Endothelial cell of umbilical vein (primary cell): Measurements from ENCODE around the gene TEAD2. TPM values are rescaled to one million over a fixed set of nuclear protein-coding genes. Genes with fewer than 3 reads are reported as not detected.

Experiments used
- BruUV-seq: library from RNA; stranded (reverse); fragments of 400-500 nt; replicated peaks from 2 replicates; lab custom pipeline; 2021; lab: Mats Ljungman, UMichigan
- CTCF ChIA-PET: fragments of 300-600, 350-600 bp; sonication (Branson Sonifier 250); formaldehyde crosslinking; loops from one replicate; lab custom pipeline; 2021; ENCODE audit warnings: antibody characterized with exemption, inconsistent platforms; lab: Charles Lee
- POLR2A ChIA-PET: fragments of 300-600, 350-600 bp; sonication (Branson Sonifier 250); formaldehyde crosslinking; loops from one replicate; lab custom pipeline; 2021; ENCODE audit warnings: antibody characterized with exemption, inconsistent platforms; lab: Charles Lee
- DNase-seq: peaks from one replicate; pipeline ENCODE4 v3.0.0-alpha.2; 2011; ENCODE audit warnings: low read depth, low spot score
- FAIRE-seq: peaks from 2 replicates; lab custom pipeline; 2011; peaks lifted over from hg19 to GRCh38; lab: Jason Lieb, UNC
- H2AFZ ChIP-seq: 2 replicates; pipeline ENCODE4 v1.6.0; 2012; ENCODE audit warnings: low read depth, low read length, control low read depth, inconsistent platforms
- H3K27ac ChIP-seq: 2 replicates; pipeline ENCODE4 v1.5.1; 2011; ENCODE audit warnings: low read depth, mild to moderate bottlenecking, control low read depth, low read length, moderate library complexity; ENCODE audit not compliant: insufficient read depth
- H3K27me3 ChIP-seq, 2 experiments: 2 replicates each; pipeline versions ENCODE4 v1.6.0 to v1.6.1; 2011; ENCODE audit warnings: low read length in 2 of 2, mixed read lengths in 1 of 2; ENCODE audit not compliant: control insufficient read depth in 2 of 2, insufficient read depth in 2 of 2
- H3K36me3 ChIP-seq, 2 experiments: 2 replicates in 1 of 2; 3 replicates in 1 of 2; pipeline ENCODE4 v1.5.1; 2011; ENCODE audit warnings: low read length in 2 of 2, mild to moderate bottlenecking in 1 of 2, moderate library complexity in 1 of 2; ENCODE audit not compliant: control insufficient read depth in 2 of 2, insufficient read depth in 2 of 2; ENCODE audit errors: extremely low read depth in 1 of 2
- H3K4me1 ChIP-seq: 3 replicates; pipeline ENCODE4 v1.5.1; 2011; ENCODE audit warnings: mild to moderate bottlenecking, low read length; ENCODE audit not compliant: control insufficient read depth, insufficient read depth; ENCODE audit errors: extremely low read depth
- H3K4me2 ChIP-seq: 2 replicates; pipeline ENCODE4 v1.6.1; 2011; ENCODE audit warnings: low read length, control low read depth, mixed read lengths; ENCODE audit not compliant: insufficient read depth
- H3K4me3 ChIP-seq, 3 experiments: fragments of 200-600 bp in 1 of 3; sonication (generic), shearing (Covaris generic) in 1 of 3; replicated peaks in 1 of 3; 2 replicates each; pipeline ENCODE4 v1.5.1; 2011 to 2016; ENCODE audit warnings: control low read depth in 3 of 3, low read length in 3 of 3, mild to moderate bottlenecking in 2 of 3, inconsistent platforms in 1 of 3, low read depth in 1 of 3, moderate library complexity in 1 of 3; ENCODE audit not compliant: insufficient read depth in 1 of 3
- H3K79me2 ChIP-seq: 2 replicates; pipeline ENCODE4 v1.6.0; 2012; ENCODE audit warnings: low read length, inconsistent platforms; ENCODE audit not compliant: control insufficient read depth, insufficient read depth
- H3K9ac ChIP-seq: replicated peaks from 2 replicates; pipeline ENCODE3; 2011; ENCODE audit warnings: low read length, control low read depth; ENCODE audit not compliant: insufficient read depth; ENCODE audit errors: extremely low read depth
- H3K9me1 ChIP-seq: replicated peaks from 3 replicates; pipeline ENCODE4 v1.6.0; 2011; ENCODE audit warnings: mild to moderate bottlenecking, low read length; ENCODE audit not compliant: control insufficient read depth, insufficient read depth; ENCODE audit errors: extremely low read depth
- H3K9me3 ChIP-seq: replicated peaks from 2 replicates; pipeline ENCODE4 v1.5.1; 2012; ENCODE audit warnings: low read length, inconsistent platforms; ENCODE audit not compliant: control insufficient read depth, insufficient read depth
- H4K20me1 ChIP-seq: replicated peaks from 2 replicates; pipeline ENCODE3; 2011; ENCODE audit warnings: mild to moderate bottlenecking, low read length; ENCODE audit not compliant: control insufficient read depth, insufficient read depth; ENCODE audit errors: extremely low read depth
- EZH2 ChIP-seq: IDR thresholded peaks from 2 replicates; pipeline ENCODE4 v1.6.1; 2012; ENCODE audit warnings: borderline replicate concordance, low read depth, mild to moderate bottlenecking, moderate library complexity, low read length, inconsistent platforms; ENCODE audit not compliant: severe bottlenecking
- FOS ChIP-seq: IDR thresholded peaks from 2 replicates; pipeline ENCODE4 v1.6.1; 2011; ENCODE audit warnings: mild to moderate bottlenecking, low read length, moderate library complexity, borderline replicate concordance; ENCODE audit not compliant: insufficient read depth
- GATA2 ChIP-seq: IDR thresholded peaks from 2 replicates; pipeline ENCODE4 v1.7.0; 2011; ENCODE audit warnings: low read depth, mild to moderate bottlenecking, moderate library complexity, mixed read lengths, low read length; ENCODE audit not compliant: insufficient read length, insufficient read depth
- JUN ChIP-seq: IDR thresholded peaks from 2 replicates; pipeline ENCODE4 v1.6.1; 2011; ENCODE audit warnings: borderline replicate concordance, low read depth; ENCODE audit not compliant: insufficient read length, insufficient read depth
- MYC ChIP-seq: IDR thresholded peaks from one replicate; pipeline ENCODE4 v1.6.1; 2011; ENCODE audit warnings: mild to moderate bottlenecking, low read depth, low read length
- POLR2A ChIP-seq: IDR thresholded peaks from 2 replicates; pipeline ENCODE4 v1.6.1; 2012; ENCODE audit warnings: low read depth, mild to moderate bottlenecking, control low read depth, low read length
- POLR2AphosphoS5 ChIP-seq: IDR thresholded peaks from 2 replicates; pipeline ENCODE4 v1.6.1; 2012; ENCODE audit warnings: low read depth, mild to moderate bottlenecking, control low read depth, low read length, moderate library complexity; ENCODE audit not compliant: insufficient read depth
- dilution Hi-C: fragments of 300-500 bp; cut with MboI; formaldehyde crosslinking; loops from one replicate; pipeline ENCODE4 v1.15.0; 2019; ENCODE audit warnings: low sequenced_read_pairs; ENCODE audit not compliant: extremely low pct_ligation_motif_present
- intact Hi-C: fragments of 100-400 bp; cut with micrococcal nuclease; formaldehyde crosslinking; loops from one replicate; pipeline ENCODE4 v1.10.0; 2022
- polyA plus RNA-seq, 4 experiments: library from polyadenylated mRNA; depleted of rRNA in 3 of 4; stranded (reverse) in 3 of 4; unstranded in 1 of 4; fragments of >200 nt; gene quantifications; 2 replicates each; pipeline versions ENCODE4 v1.2.1 to v1.2.3, GENCODE V29; 2011 to 2012; ENCODE audit warnings: missing spikeins in 1 of 4
- total RNA-seq: library from RNA; stranded (reverse); gene quantifications from 2 replicates; pipeline ENCODE4 v1.2.3, GENCODE V29; 2021
- TF ChIP-seq, protein P1 (sequence below), 2 donors: IDR thresholded peaks; 1 replicate in 1 of 2; 2 replicates in 1 of 2; pipeline ENCODE4 v1.5.1; 2011; ENCODE audit warnings: low read length in 2 of 2, mild to moderate bottlenecking in 2 of 2, moderate library complexity in 2 of 2, control low read depth in 1 of 2, inconsistent platforms in 1 of 2, low read depth in 1 of 2; ENCODE audit not compliant: insufficient read depth in 1 of 2; ENCODE audit errors: extremely low read depth in 1 of 2
- TF ChIP-seq, protein P2 (sequence below): IDR thresholded peaks from 2 replicates; pipeline ENCODE4 v1.6.1; 2011; ENCODE audit not compliant: insufficient read depth, insufficient read length

TEAD2 gene
- total and polyA plus RNA-seq, 2 donors (not counting 3 experiments of a cell fraction or from before 2014, with no cell fraction given), result 60.9 to 89.4 TPM

DNA sequence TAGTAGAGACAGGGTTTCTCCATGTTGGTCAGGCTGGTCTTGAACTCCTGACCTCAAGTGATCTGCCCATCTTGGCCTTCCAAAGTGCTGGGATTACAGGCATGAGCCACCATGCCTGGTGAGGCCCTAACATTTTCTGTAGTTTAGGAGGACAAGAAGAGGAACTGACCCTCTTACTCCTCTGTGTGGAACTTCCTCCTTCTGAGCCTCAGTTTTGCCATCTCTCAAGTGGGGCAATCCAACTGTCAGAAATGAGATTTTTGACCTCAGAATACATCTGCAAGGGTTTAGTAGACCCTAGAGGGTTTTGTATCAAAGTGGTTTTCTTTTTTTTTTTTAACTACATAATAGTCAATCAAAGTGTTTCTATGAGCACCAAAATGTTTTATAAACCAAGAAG is 3.9 kb upstream of the TEAD2 start:
- intact Hi-C loops, result no loop called here

More for the DNA sequence above, 3.9 kb upstream of the TEAD2 start:
- BruUV-seq, result no TSS peak
- FAIRE-seq, result no peak
- Histone ChIP-seq H4K20me1 (no peaks in the 10 kb centered on the region), H3K36me3 (no peaks in the 10 kb centered on the region), H3K27me3 (no peaks in the 10 kb centered on the region), H3K79me2 (peaks cover 12% of the 10 kb centered on the region), H2AFZ (no peak overlapping the region), H3K9me1 (no peaks in the 10 kb centered on the region), H3K4me1 (peaks cover 10% of the 10 kb centered on the region), H3K9ac (no peak overlapping the region), H3K4me3 (no peak overlapping the region), H3K27ac (no peak overlapping the region), H3K4me2 (no peak overlapping the region), H3K9me3 (peaks cover 2% of the 10 kb centered on the region)
- DNase-seq, result no peak
- POLR2A ChIA-PET, result no interaction called here
- dilution Hi-C loops, result no loop called here
- no peak for TF ChIP-seq POLR2AphosphoS5
- TF ChIP-seq EZH2, result no peak
- no peak for TF ChIP-seq JUN
- TF ChIP-seq FOS, result no peak
- no peak for TF ChIP-seq GATA2
- TF ChIP-seq POLR2A, result no peak
- TF ChIP-seq MYC, result no peak
- TF ChIP-seq, protein P1, sequence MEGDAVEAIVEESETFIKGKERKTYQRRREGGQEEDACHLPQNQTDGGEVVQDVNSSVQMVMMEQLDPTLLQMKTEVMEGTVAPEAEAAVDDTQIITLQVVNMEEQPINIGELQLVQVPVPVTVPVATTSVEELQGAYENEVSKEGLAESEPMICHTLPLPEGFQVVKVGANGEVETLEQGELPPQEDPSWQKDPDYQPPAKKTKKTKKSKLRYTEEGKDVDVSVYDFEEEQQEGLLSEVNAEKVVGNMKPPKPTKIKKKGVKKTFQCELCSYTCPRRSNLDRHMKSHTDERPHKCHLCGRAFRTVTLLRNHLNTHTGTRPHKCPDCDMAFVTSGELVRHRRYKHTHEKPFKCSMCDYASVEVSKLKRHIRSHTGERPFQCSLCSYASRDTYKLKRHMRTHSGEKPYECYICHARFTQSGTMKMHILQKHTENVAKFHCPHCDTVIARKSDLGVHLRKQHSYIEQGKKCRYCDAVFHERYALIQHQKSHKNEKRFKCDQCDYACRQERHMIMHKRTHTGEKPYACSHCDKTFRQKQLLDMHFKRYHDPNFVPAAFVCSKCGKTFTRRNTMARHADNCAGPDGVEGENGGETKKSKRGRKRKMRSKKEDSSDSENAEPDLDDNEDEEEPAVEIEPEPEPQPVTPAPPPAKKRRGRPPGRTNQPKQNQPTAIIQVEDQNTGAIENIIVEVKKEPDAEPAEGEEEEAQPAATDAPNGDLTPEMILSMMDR (IDR thresholded peaks at IDR 0.05; ENCODE audit: extremely low read depth in 1 of 2, insufficient read depth in 1 of 2, low read depth in 1 of 2, low read length in 2 of 2), result no peak
- TF ChIP-seq, protein P2, sequence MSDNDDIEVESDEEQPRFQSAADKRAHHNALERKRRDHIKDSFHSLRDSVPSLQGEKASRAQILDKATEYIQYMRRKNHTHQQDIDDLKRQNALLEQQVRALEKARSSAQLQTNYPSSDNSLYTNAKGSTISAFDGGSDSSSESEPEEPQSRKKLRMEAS, result no peak
- CTCF ChIA-PET, result interaction anchor here (1.0 kb wide), 1 partner anchor 79 kb away, joined by 3 read pairs; no protein-coding TSS in a partner anchor
